Testis (tissue), 2 donors: ENCODE measurements around the gene PANX2.

Source experiments
- POLR2A ChIP-seq: fragments of 450-650 bp; IDR thresholded peaks from one replicate; pipeline ENCODE4 v1.6.1; 2017; ENCODE audit warnings: antibody characterized with exemption, mild to moderate bottlenecking, moderate library complexity
- TF ChIP-seq, protein P1 (sequence below), 3 experiments: fragments of 450-650 bp in 2 of 3; fragments of 200-600 bp in 1 of 3; sonication (generic) in 1 of 3; IDR thresholded peaks; one replicate each; pipeline ENCODE4 v1.5.1; 2016 to 2019; ENCODE audit warnings: antibody characterized with exemption in 3 of 3, mild to moderate bottlenecking in 2 of 3, moderate library complexity in 1 of 3

- TF ChIP-seq, protein P1, sequence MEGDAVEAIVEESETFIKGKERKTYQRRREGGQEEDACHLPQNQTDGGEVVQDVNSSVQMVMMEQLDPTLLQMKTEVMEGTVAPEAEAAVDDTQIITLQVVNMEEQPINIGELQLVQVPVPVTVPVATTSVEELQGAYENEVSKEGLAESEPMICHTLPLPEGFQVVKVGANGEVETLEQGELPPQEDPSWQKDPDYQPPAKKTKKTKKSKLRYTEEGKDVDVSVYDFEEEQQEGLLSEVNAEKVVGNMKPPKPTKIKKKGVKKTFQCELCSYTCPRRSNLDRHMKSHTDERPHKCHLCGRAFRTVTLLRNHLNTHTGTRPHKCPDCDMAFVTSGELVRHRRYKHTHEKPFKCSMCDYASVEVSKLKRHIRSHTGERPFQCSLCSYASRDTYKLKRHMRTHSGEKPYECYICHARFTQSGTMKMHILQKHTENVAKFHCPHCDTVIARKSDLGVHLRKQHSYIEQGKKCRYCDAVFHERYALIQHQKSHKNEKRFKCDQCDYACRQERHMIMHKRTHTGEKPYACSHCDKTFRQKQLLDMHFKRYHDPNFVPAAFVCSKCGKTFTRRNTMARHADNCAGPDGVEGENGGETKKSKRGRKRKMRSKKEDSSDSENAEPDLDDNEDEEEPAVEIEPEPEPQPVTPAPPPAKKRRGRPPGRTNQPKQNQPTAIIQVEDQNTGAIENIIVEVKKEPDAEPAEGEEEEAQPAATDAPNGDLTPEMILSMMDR (IDR thresholded peaks at IDR 0.05): no peak
- TF ChIP-seq POLR2A: no peak
These were observed 19.3 kb downstream of the PANX2 start for GRCh38 chr22:50189849-50190181.
